H1 (cell line): Measurements from ENCODE around the gene COL1A1. TPM values are rescaled to one million over a fixed set of nuclear protein-coding genes. Genes with fewer than 3 reads are reported as not detected.
A peak's percentile ranks its signal among the peaks of the same experiment; 100 is the strongest.

Experiments
- FOSL1 ChIP-seq: IDR thresholded peaks from 2 replicates; pipeline ENCODE4 v1.6.1; 2011; ENCODE audit warnings: mild to moderate bottlenecking, low read depth, low read length, moderate library complexity; ENCODE audit not compliant: insufficient read depth
- KDM1A ChIP-seq: fragments of 200-600, 300-600 bp; sonication (generic); IDR thresholded peaks from 2 replicates; pipeline ENCODE4 v1.7.1; 2016; ENCODE audit warnings: mild to moderate bottlenecking, low read length, borderline replicate concordance
- SP2 ChIP-seq: IDR thresholded peaks from 2 replicates; pipeline ENCODE4 v1.6.1; 2012; ENCODE audit warnings: mild to moderate bottlenecking, low read length, inconsistent platforms
- polyA plus RNA-seq, 7 experiments: library from polyadenylated mRNA; depleted of rRNA in 3 of 7; stranded (reverse) in 5 of 7; unstranded in 2 of 7; fragments of >200 nt in 5 of 7; fragments of 200-250 nt in 2 of 7; gene quantifications; 1 replicate in 5 of 7; 2 replicates in 1 of 7; 4 replicates in 1 of 7; pipeline versions ENCODE4 v1.2.1 to v1.2.3, GENCODE V29; 2011 to 2013; ENCODE audit warnings: missing spikeins in 2 of 7, mixed read lengths in 2 of 7
- total RNA-seq: library from RNA; stranded (reverse); fragmentation: NEBNext Ultra II Directional; extraction: Animal tissue kit (Norgen Biotek cat#: 25700); gene quantifications from 2 replicates; pipeline ENCODE4 v1.2.1, GENCODE V29; 2021
- TF ChIP-seq, protein P1 (sequence below): fragments of 300-600 bp; sonication (generic); IDR thresholded peaks from 2 replicates; pipeline ENCODE4 v1.7.1; 2012; ENCODE audit warnings: low read length, moderate library complexity, mild to moderate bottlenecking, inconsistent platforms; ENCODE audit not compliant: insufficient replicate concordance
- TF ChIP-seq, protein P2 (sequence below): IDR thresholded peaks from 2 replicates; pipeline ENCODE4 v1.6.1; 2011; ENCODE audit warnings: low read depth, mild to moderate bottlenecking, low read length; ENCODE audit not compliant: insufficient read depth
- TF ChIP-seq, protein P3 (sequence below), 3 experiments: IDR thresholded peaks; 1 replicate in 2 of 3; 2 replicates in 1 of 3; pipeline versions ENCODE4 v1.5.1 to v1.6.1; 2011; ENCODE audit warnings: low read length in 3 of 3, mild to moderate bottlenecking in 3 of 3, inconsistent platforms in 2 of 3, low read depth in 1 of 3, moderate library complexity in 1 of 3; ENCODE audit not compliant: insufficient read depth in 1 of 3; ENCODE audit errors: control extremely low read depth in 1 of 3

The COL1A1 gene
- total and polyA plus RNA-seq, 2 of the 8 experiments (the other 6 are each of a cell fraction or from before 2014, with no cell fraction given): 14.1 to 80.4 TPM

DNA sequence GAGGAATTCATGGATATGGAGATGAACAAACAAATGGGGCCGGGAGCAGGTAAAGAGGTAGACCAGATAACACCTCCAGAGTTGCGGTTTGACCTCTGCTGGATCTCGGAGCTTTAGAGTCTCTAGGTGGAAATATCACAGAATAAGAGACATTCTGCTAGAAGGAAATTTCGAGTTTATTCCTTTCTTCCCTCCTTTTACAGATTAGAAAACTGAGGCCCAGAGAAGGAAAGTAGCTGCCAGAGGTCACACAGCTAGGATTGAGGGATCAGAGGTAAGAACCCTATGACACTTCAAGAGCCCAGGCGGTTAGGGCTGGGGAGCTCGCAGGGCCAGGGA lies 7.7 kb upstream of the COL1A1 start (continued):
- TF ChIP-seq, protein P1, sequence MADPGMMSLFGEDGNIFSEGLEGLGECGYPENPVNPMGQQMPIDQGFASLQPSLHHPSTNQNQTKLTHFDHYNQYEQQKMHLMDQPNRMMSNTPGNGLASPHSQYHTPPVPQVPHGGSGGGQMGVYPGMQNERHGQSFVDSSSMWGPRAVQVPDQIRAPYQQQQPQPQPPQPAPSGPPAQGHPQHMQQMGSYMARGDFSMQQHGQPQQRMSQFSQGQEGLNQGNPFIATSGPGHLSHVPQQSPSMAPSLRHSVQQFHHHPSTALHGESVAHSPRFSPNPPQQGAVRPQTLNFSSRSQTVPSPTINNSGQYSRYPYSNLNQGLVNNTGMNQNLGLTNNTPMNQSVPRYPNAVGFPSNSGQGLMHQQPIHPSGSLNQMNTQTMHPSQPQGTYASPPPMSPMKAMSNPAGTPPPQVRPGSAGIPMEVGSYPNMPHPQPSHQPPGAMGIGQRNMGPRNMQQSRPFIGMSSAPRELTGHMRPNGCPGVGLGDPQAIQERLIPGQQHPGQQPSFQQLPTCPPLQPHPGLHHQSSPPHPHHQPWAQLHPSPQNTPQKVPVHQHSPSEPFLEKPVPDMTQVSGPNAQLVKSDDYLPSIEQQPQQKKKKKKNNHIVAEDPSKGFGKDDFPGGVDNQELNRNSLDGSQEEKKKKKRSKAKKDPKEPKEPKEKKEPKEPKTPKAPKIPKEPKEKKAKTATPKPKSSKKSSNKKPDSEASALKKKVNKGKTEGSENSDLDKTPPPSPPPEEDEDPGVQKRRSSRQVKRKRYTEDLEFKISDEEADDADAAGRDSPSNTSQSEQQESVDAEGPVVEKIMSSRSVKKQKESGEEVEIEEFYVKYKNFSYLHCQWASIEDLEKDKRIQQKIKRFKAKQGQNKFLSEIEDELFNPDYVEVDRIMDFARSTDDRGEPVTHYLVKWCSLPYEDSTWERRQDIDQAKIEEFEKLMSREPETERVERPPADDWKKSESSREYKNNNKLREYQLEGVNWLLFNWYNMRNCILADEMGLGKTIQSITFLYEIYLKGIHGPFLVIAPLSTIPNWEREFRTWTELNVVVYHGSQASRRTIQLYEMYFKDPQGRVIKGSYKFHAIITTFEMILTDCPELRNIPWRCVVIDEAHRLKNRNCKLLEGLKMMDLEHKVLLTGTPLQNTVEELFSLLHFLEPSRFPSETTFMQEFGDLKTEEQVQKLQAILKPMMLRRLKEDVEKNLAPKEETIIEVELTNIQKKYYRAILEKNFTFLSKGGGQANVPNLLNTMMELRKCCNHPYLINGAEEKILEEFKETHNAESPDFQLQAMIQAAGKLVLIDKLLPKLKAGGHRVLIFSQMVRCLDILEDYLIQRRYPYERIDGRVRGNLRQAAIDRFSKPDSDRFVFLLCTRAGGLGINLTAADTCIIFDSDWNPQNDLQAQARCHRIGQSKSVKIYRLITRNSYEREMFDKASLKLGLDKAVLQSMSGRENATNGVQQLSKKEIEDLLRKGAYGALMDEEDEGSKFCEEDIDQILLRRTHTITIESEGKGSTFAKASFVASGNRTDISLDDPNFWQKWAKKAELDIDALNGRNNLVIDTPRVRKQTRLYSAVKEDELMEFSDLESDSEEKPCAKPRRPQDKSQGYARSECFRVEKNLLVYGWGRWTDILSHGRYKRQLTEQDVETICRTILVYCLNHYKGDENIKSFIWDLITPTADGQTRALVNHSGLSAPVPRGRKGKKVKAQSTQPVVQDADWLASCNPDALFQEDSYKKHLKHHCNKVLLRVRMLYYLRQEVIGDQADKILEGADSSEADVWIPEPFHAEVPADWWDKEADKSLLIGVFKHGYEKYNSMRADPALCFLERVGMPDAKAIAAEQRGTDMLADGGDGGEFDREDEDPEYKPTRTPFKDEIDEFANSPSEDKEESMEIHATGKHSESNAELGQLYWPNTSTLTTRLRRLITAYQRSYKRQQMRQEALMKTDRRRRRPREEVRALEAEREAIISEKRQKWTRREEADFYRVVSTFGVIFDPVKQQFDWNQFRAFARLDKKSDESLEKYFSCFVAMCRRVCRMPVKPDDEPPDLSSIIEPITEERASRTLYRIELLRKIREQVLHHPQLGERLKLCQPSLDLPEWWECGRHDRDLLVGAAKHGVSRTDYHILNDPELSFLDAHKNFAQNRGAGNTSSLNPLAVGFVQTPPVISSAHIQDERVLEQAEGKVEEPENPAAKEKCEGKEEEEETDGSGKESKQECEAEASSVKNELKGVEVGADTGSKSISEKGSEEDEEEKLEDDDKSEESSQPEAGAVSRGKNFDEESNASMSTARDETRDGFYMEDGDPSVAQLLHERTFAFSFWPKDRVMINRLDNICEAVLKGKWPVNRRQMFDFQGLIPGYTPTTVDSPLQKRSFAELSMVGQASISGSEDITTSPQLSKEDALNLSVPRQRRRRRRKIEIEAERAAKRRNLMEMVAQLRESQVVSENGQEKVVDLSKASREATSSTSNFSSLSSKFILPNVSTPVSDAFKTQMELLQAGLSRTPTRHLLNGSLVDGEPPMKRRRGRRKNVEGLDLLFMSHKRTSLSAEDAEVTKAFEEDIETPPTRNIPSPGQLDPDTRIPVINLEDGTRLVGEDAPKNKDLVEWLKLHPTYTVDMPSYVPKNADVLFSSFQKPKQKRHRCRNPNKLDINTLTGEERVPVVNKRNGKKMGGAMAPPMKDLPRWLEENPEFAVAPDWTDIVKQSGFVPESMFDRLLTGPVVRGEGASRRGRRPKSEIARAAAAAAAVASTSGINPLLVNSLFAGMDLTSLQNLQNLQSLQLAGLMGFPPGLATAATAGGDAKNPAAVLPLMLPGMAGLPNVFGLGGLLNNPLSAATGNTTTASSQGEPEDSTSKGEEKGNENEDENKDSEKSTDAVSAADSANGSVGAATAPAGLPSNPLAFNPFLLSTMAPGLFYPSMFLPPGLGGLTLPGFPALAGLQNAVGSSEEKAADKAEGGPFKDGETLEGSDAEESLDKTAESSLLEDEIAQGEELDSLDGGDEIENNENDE: no peak
- TF ChIP-seq, protein P2, sequence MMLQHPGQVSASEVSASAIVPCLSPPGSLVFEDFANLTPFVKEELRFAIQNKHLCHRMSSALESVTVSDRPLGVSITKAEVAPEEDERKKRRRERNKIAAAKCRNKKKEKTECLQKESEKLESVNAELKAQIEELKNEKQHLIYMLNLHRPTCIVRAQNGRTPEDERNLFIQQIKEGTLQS: no peak
- TF ChIP-seq KDM1A (peak; percentile 56; the same call in 1 of the 2 replicates), FOSL1 (no peak), SP2 (no peak)
- TF ChIP-seq, protein P3, sequence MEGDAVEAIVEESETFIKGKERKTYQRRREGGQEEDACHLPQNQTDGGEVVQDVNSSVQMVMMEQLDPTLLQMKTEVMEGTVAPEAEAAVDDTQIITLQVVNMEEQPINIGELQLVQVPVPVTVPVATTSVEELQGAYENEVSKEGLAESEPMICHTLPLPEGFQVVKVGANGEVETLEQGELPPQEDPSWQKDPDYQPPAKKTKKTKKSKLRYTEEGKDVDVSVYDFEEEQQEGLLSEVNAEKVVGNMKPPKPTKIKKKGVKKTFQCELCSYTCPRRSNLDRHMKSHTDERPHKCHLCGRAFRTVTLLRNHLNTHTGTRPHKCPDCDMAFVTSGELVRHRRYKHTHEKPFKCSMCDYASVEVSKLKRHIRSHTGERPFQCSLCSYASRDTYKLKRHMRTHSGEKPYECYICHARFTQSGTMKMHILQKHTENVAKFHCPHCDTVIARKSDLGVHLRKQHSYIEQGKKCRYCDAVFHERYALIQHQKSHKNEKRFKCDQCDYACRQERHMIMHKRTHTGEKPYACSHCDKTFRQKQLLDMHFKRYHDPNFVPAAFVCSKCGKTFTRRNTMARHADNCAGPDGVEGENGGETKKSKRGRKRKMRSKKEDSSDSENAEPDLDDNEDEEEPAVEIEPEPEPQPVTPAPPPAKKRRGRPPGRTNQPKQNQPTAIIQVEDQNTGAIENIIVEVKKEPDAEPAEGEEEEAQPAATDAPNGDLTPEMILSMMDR (IDR thresholded peaks at IDR 0.05; ENCODE audit: control extremely low read depth in 1 of 3, insufficient read depth in 1 of 3, low read depth in 1 of 3, low read length in 3 of 3): no peak
